Endothelial cell (in vitro differentiated cells): ENCODE measurements around the gene ZMAT3. TPM values are rescaled to one million over a fixed set of nuclear protein-coding genes. Genes with fewer than 3 reads are reported as not detected.

Experiments
- DNase-seq: peaks from one replicate; pipeline ENCODE4 v3.0.0; 2021; ENCODE audit warnings: low spot score
- H3K27ac Mint-ChIP-seq: one replicate; pipeline ENCODE4 v1.8.0; 2021; ENCODE audit warnings: mixed read lengths, inconsistent platforms; ENCODE audit not compliant: unreplicated experiment
- H3K27me3 Mint-ChIP-seq: one replicate; pipeline ENCODE4 v1.8.0; 2021; ENCODE audit warnings: mild to moderate bottlenecking, moderate library complexity, mixed read lengths, inconsistent platforms; ENCODE audit not compliant: unreplicated experiment
- H3K36me3 Mint-ChIP-seq: one replicate; pipeline ENCODE4 v1.8.0; 2021; ENCODE audit warnings: mild to moderate bottlenecking, low read depth, mixed read lengths, inconsistent platforms; ENCODE audit not compliant: unreplicated experiment
- H3K4me1 Mint-ChIP-seq: one replicate; pipeline ENCODE4 v1.8.0; 2021; ENCODE audit warnings: mild to moderate bottlenecking, mixed read lengths, inconsistent platforms; ENCODE audit not compliant: unreplicated experiment
- H3K4me3 Mint-ChIP-seq: one replicate; pipeline ENCODE4 v1.8.0; 2021; ENCODE audit warnings: mild to moderate bottlenecking, mixed read lengths, inconsistent platforms; ENCODE audit not compliant: unreplicated experiment
- H3K9me3 Mint-ChIP-seq: one replicate; pipeline ENCODE4 v1.8.0; 2021; ENCODE audit warnings: mixed read lengths, inconsistent platforms; ENCODE audit not compliant: unreplicated experiment
- CTCF ChIP-seq: fragments of 200-600 bp; sonication (generic); IDR thresholded peaks from one replicate; pipeline ENCODE4 v1.5.0; 2021; ENCODE audit warnings: antibody characterized with exemption; ENCODE audit not compliant: unreplicated experiment
- total RNA-seq: library from RNA; stranded (reverse); fragmentation: NEBNext Ultra II Directional; extraction: Animal tissue kit (Norgen Biotek cat#: 25700); gene quantifications from one replicate; pipeline ENCODE4 v1.2.1, GENCODE V29; 2021; ENCODE audit not compliant: unreplicated experiment

Gene ZMAT3
- total RNA-seq, 1 donor from 2014 or later, result 44.5 TPM

GRCh38 chr3:179029096-179029495, 42.5 kb downstream of the ZMAT3 start:
- no peak overlapping the region for H3K4me3 Mint-ChIP-seq
- H3K27me3 Mint-ChIP-seq, result no peaks in the 10 kb centered on the region
- no peak overlapping the region for H3K27ac Mint-ChIP-seq
- H3K9me3 Mint-ChIP-seq, result no peaks in the 10 kb centered on the region
- TF ChIP-seq CTCF, result no peak
- peaks cover 3% of the 10 kb centered on the region for H3K4me1 Mint-ChIP-seq
- no peak for DNase-seq
- H3K36me3 Mint-ChIP-seq, result peaks cover 8% of the 10 kb centered on the region

GRCh38 chr3:179028408-179028807, 43.2 kb downstream of the ZMAT3 start:
- no peak for DNase-seq
- Mint-ChIP-seq H3K27ac (no peak overlapping the region), H3K27me3 (no peaks in the 10 kb centered on the region), H3K4me3 (no peak overlapping the region), H3K36me3 (peaks cover 8% of the 10 kb centered on the region), H3K9me3 (no peaks in the 10 kb centered on the region), H3K4me1 (peaks cover 3% of the 10 kb centered on the region)
- no peak for TF ChIP-seq CTCF

GRCh38 chr3:179027326-179027900, 44.2 kb downstream of the ZMAT3 start:
- Mint-ChIP-seq H3K36me3 (peaks cover 8% of the 10 kb centered on the region), H3K4me1 (peaks cover 3% of the 10 kb centered on the region), H3K27me3 (no peaks in the 10 kb centered on the region), H3K9me3 (no peaks in the 10 kb centered on the region), H3K27ac (no peak overlapping the region), H3K4me3 (no peak overlapping the region)
- no peak for TF ChIP-seq CTCF
- DNase-seq, result no peak

GRCh38 chr3:179026636-179027035, 45.0 kb downstream of the ZMAT3 start:
- H3K27ac Mint-ChIP-seq, result no peak overlapping the region

More at GRCh38 chr3:179026636-179027035, 45.0 kb downstream of the ZMAT3 start:
- H3K27me3 Mint-ChIP-seq, result no peaks in the 10 kb centered on the region
- no peak for TF ChIP-seq CTCF
- H3K4me3 Mint-ChIP-seq, result no peak overlapping the region
- H3K4me1 Mint-ChIP-seq, result peaks cover 3% of the 10 kb centered on the region
- H3K9me3 Mint-ChIP-seq, result no peaks in the 10 kb centered on the region
- peaks cover 8% of the 10 kb centered on the region for H3K36me3 Mint-ChIP-seq
- no peak for DNase-seq
